GM18498 (cell line): Measurements from ENCODE around the gene SEMA6D.

Experiments used
- ATAC-seq: cut with Tn5 transposase; IDR thresholded peaks from one replicate; pipeline ENCODE4 v1.9.1; 2021; ENCODE audit warnings: mild to moderate bottlenecking, moderate library complexity; ENCODE audit not compliant: unreplicated experiment

SEMA6D gene

GRCh38 chr15:47820747-47821319 is 103.5 kb downstream of the SEMA6D start:
- ATAC-seq, result no peak

GRCh38 chr15:47822048-47822447 is 104.7 kb downstream of the SEMA6D start:
- ATAC-seq, result no peak
